HG03457 (cell line): ENCODE data around the gene MGAM2.

Experiments
- ATAC-seq: cut with Tn5 transposase; IDR thresholded peaks from one replicate; pipeline ENCODE4 v1.9.1; 2021; ENCODE audit warnings: moderate number of reproducible peaks; ENCODE audit not compliant: unreplicated experiment

The MGAM2 gene

DNA sequence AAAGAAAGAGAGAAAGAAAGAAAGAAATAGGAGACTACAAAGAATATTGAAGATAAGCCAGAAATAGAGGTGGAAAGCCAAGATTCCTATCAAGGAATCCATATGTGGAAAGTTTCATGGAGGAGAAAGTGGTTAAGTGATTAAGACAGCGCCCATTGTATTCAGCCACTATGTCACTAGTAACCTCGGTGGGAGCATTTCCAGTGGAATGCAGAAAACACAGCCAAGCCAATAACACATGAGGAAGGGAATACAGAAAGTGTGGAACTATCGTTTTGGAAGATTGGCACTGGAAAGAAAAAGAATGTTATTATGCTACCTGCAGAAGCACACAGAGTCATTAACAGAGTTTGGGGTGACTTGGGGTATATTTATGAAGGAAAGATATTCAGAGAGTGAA is 2.7 kb downstream of the MGAM2 start:
- ATAC-seq: no peak

GRCh38 chr7:142120524-142120923 is 9.0 kb downstream of the MGAM2 start:
- no peak for ATAC-seq

DNA sequence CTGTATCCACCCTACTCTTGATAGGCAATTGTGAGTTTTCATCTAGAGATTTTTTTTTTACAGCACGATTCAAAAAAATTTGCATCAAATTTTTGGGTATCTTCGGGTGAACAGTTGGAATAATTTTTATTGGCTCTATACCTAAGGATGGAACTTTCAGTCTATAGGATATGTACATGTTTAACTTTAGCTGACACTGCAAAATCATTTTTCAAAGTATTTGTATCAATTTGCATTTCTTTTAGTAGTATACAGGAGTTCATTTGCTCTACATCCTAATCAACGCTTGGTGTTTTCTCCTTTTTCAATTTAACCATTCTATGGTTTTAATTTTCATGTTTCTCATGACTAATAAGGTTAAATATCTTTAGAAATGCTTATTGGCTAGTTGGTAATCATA is 11.7 kb downstream of the MGAM2 start:
- no peak for ATAC-seq

DNA sequence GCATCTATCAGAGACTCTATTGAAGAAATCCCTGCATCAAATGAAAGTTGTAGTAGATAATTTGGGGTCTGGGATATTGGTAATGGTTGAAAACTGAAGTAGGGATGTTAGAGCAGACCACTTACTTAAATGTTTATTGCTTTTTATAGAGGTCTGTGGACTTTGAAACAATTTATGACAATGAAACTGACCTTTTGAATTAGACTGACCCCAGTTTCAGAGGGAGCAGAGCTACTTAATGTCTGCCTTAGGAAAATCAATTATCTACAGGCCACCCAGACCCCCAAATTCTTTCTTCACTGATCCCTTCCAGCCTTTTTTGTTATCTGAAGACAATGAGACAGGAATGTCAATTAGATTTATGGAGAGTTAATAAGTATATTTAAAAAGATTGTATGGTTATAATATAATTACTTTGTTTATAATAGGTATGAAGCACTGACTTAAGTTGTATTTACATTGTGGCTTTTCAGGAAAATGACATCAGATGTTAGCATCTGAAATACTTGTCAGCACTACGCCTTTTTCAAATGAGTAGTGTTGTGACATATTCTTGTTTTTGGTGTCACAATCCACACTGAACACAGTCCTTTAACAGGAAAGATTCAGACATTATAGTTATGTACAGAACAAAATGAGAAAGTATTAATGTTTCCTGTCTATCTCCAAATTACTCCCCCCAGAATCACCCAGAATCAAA is 13.9 kb downstream of the MGAM2 start:
- no peak for ATAC-seq

DNA sequence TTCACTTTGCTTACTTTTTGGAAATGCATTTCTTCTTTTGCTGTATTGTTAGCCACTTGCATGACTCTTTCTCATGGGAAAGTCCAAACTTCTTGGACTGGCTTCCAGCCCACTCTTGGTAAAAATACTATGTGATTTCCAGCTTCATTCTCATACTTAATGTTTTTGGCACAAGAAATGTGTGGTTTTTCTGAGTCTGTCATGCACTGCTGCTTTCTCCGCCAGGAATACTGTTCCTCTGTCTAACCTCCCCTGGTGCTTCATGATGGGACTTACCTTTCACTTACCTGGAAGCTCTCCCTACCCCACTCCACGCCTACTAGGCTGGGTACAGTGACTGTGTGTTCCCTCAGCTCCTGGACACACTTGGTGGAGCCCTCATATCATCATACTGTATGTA is 18.7 kb downstream of the MGAM2 start:
- ATAC-seq: no peak

- no peak for ATAC-seq
These were observed 20.1 kb downstream of the MGAM2 start for GRCh38 chr7:142131439-142132185.

DNA sequence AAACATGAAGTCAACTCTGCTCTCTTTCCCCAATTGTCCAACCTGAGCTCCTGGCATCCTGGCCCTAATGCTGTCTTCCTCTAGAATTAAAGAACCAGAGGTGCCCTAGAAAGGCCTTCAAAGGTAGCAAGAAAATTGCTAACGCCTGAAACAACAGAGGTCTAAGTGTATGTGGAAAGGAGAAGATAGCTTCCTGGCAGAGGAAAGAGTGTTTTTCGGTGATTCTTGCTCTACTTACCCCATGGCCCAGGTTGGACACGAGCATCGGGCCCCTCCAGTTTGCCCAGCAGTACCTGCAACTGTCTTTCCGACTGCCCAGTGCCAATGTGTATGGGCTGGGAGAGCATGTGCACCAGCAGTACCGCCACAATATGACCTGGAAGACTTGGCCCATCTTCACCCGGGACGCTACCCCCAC is 22.2 kb downstream of the MGAM2 start:
- ATAC-seq: no peak

DNA sequence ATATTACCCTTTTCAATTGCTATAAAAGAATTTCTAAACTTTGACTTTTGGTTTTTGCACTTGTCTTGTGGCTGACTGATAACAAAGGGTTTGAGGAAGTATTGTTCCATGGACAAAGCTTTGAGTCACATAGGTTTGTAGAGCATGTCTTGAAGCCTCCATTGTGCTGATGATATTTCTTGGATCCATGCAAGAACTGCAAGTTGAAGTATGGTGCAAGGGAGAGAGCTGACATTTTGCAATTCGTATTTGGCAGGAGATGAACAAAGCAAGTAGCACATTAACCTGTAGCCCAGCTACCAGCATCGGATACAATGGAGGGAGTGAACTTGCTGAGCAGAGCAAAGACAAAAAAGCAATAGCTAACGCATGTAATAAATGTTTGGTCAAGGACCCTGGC is 23.4 kb downstream of the MGAM2 start:
- no peak for ATAC-seq

DNA sequence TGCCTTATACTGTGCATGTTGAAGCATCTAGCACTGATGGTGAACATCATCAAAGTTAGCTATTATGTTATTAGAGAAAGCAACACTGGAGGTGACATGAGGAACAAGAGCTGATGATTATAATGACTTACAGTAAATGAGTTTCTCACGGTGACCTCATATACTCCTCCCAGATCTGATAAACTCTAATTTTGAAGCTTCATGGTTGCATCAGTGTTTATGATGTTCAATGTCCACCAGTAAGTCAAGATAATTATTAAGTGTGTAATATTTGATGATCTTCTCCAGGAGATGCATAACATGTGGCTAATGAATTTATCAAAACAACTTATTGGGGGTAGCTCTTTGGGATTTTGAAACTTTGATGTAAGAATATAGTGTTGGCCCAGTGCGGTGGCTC is 27.5 kb downstream of the MGAM2 start:
- ATAC-seq: no peak

- no peak for ATAC-seq
These were observed 28.3 kb downstream of the MGAM2 start for GRCh38 chr7:142139597-142140400.

- ATAC-seq: no peak
These were observed 29.0 kb downstream of the MGAM2 start for GRCh38 chr7:142140401-142140959.

GRCh38 chr7:142142702-142143101 is 31.2 kb downstream of the MGAM2 start:
- ATAC-seq: no peak

DNA sequence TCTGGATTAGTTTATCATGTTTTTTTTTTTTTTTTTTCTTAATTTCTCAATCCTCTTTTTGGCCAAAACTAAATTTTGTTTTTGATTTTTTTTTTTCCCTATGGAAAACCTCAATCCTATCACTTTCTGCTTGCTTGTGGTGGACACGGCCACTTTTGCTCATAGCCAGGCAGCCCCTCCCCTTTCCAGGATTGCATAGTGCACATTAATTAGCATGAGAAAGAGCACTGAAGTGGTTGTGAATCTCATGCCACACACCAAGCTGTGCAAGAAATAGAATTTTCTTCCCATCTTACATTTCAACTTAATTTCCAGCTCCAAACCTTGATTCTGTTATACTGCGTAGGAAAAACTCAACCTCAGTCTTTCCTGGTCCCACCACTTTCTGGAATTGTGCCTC is 34.6 kb downstream of the MGAM2 start:
- no peak for ATAC-seq

GRCh38 chr7:142150356-142150755 is 38.8 kb downstream of the MGAM2 start:
- no peak for ATAC-seq

GRCh38 chr7:142150869-142151268 is 39.4 kb downstream of the MGAM2 start:
- ATAC-seq: no peak

DNA sequence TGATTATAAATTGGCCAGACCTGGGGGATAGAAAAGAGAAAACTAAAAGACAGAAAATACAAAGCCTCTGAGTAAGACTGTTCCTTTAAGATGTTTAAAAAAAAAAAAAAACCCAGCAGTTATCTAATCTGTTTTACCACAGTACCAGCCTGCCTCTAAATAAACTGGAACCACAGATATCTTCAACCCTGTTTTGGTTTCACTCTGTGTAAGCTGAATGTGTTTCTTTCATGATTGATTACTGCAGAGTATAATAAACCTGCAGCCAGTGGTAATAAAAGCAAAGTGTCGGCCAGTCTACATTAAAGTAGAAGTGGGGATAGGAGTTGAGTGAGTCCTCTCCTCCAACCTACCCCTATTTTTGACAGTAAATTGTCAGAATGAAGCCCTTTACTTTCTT is 40.6 kb downstream of the MGAM2 start:
- ATAC-seq: peak; percentile 73

- no peak for ATAC-seq
These were observed 41.9 kb downstream of the MGAM2 start for GRCh38 chr7:142153400-142153799.

GRCh38 chr7:142158736-142159496 is 47.4 kb downstream of the MGAM2 start:
- no peak for ATAC-seq

DNA sequence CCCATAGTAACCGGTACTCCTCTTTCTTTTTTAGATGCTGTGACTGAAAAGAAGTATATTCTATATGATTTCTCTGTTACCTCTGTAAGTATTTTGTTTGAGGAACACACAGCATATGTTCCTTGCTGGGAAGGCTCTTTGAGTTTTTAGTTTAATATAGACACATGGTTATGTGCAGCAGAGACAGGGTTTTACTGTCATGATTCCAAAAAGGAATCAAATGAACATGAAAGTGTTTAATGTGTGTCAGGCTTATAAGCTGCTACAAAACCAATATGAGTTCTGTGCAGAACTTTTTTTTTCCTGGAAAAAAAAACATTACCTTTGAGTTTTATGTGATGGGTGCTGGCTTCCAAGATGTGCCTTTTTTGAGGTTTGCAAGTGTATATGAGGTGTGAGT is 50.4 kb downstream of the MGAM2 start:
- no peak for ATAC-seq

DNA sequence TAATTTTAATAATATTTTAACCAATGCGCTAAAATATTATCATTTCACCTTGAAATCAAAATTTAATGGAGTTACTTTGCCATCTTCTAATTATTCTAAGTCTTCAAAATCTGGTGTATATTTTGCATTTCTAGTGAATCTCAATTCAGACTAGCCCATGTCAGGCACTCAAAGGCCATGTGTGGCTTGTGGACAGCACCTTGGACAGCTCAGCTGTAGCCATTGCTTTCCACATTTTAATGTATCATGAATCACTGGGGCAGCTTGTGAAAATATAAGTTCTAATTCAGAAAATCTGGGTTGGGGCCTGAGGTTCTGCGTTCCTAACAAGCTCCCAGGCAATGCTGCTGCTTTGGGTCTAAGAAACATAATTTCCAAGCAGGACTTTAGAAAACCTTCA is 57.2 kb downstream of the MGAM2 start:
- no peak for ATAC-seq

- no peak for ATAC-seq
These were observed 61.4 kb downstream of the MGAM2 start for GRCh38 chr7:142172932-142173331.
